ENCODE data around the gene FXN. TPM values are rescaled to one million over a fixed set of nuclear protein-coding genes. Genes with fewer than 3 reads are reported as not detected.

The FXN gene
- polyA plus RNA-seq, 1 of the 3 experiments (the other 2 are of a cell fraction), result 15.7 TPM

GRCh38 chr9:69013382-69013727 lies 22.2 kb upstream of the FXN start:
- no peaks in the 10 kb centered on the region for H4K20me1 ChIP-seq (ENCODE audit: insufficient read depth)
- ChIA-PET POLR2A (no interaction called here), CTCF (interaction anchor here (1.6 kb wide), 1 partner anchor 14 kb away, joined by 4 read pairs; no protein-coding TSS in a partner anchor)

GRCh38 chr9:69014013-69014412 lies 21.5 kb upstream of the FXN start, which contains the start of gene PRKACG:
TSS of gene PRKACG (minus strand) at chr9:69014113. CDS start at chr9:69014092, 21 bp downstream.
- Histone ChIP-seq H3F3A (replicated peaks; ENCODE audit: insufficient read depth) (no peaks in the 10 kb centered on the region), H3K9me2 (no peaks in the 10 kb centered on the region), H3K36me3 (replicated peaks in 1 of 2; ENCODE audit: control insufficient read depth in 1 of 2, insufficient read depth in 2 of 2, low read length in 1 of 2) (no peaks in the 10 kb centered on the region), H3K79me2 (ENCODE audit: insufficient read depth) (no peaks in the 10 kb centered on the region), H4K20me1 (ENCODE audit: insufficient read depth) (no peaks in the 10 kb centered on the region), H3K4me1 (ENCODE audit: control insufficient read depth in 1 of 2, insufficient read depth in 2 of 2, low read depth in 1 of 2, low read length in 1 of 2) (no peaks in the 10 kb centered on the region), H3K4me3 (ENCODE audit: low read depth in 2 of 2, low read length in 1 of 2) (no peak within 1 kb of the TSS), H3K9me3 (no peaks in the 10 kb centered on the region), H3K9ac (no peak within 1 kb of the TSS), H3K4me2 (no peak within 1 kb of the TSS), H3K27me3 (ENCODE audit: insufficient read depth) (peaks cover 46% of the 10 kb centered on the region), H3K27ac (ENCODE audit: low read depth in 2 of 2, low read length in 1 of 2) (no peak within 1 kb of the TSS), H2AFZ (ENCODE audit: low read depth) (no peak within 1 kb of the TSS)
- no peak for TF ChIP-seq GABPA (IDR thresholded peaks at IDR 0.05; ENCODE audit: low read depth)
- TF ChIP-seq CHD2 (IDR thresholded peaks at IDR 0.05; ENCODE audit: low read length, partially characterized antibody), result no peak
- TF ChIP-seq TAF1 (IDR thresholded peaks at IDR 0.05; ENCODE audit: borderline replicate concordance, low read depth, low read length), result no peak
- no peak for TF ChIP-seq EP300 (IDR thresholded peaks at IDR 0.05; ENCODE audit: borderline replicate concordance in 1 of 2, low read depth in 1 of 2, low read length in 1 of 2)
- TF ChIP-seq, protein P1, sequence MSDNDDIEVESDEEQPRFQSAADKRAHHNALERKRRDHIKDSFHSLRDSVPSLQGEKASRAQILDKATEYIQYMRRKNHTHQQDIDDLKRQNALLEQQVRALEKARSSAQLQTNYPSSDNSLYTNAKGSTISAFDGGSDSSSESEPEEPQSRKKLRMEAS (IDR thresholded peaks at IDR 0.05; ENCODE audit: low read depth), result no peak
- no peak for TF ChIP-seq TCF12 (IDR thresholded peaks at IDR 0.05)
- TF ChIP-seq RXRA (IDR thresholded peaks at IDR 0.05; ENCODE audit: borderline replicate concordance, low read depth), result no peak
- TF ChIP-seq USF2 (IDR thresholded peaks at IDR 0.05; ENCODE audit: borderline replicate concordance, low read depth, low read length), result no peak
- no peak for TF ChIP-seq NFIC (IDR thresholded peaks at IDR 0.05; ENCODE audit: borderline replicate concordance)
- no peak for TF ChIP-seq RAD21 (IDR thresholded peaks at IDR 0.05; ENCODE audit: low read length)
- ChIA-PET POLR2A (no interaction called here), CTCF (no interaction called here)
- DNase-seq, result no peak
- 69% methylated on average over 11 of the region's 29 CpGs for WGBS (ENCODE audit: low lambda C conversion rate)

More at GRCh38 chr9:69013382-69013727, 22.2 kb upstream of the FXN start:
- TF ChIP-seq SMC3 (IDR thresholded peaks at IDR 0.05; ENCODE audit: low read depth, low read length), result no peak
- TF ChIP-seq, protein P2, sequence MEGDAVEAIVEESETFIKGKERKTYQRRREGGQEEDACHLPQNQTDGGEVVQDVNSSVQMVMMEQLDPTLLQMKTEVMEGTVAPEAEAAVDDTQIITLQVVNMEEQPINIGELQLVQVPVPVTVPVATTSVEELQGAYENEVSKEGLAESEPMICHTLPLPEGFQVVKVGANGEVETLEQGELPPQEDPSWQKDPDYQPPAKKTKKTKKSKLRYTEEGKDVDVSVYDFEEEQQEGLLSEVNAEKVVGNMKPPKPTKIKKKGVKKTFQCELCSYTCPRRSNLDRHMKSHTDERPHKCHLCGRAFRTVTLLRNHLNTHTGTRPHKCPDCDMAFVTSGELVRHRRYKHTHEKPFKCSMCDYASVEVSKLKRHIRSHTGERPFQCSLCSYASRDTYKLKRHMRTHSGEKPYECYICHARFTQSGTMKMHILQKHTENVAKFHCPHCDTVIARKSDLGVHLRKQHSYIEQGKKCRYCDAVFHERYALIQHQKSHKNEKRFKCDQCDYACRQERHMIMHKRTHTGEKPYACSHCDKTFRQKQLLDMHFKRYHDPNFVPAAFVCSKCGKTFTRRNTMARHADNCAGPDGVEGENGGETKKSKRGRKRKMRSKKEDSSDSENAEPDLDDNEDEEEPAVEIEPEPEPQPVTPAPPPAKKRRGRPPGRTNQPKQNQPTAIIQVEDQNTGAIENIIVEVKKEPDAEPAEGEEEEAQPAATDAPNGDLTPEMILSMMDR (IDR thresholded peaks at IDR 0.05), result no peak
- TF ChIP-seq EP300 (IDR thresholded peaks at IDR 0.05; ENCODE audit: borderline replicate concordance in 1 of 2, low read depth in 1 of 2, low read length in 1 of 2), result no peak
- H3K27me3 ChIP-seq (ENCODE audit: insufficient read depth), result peaks cover 53% of the 10 kb centered on the region
- 64% methylated on average over 15 of the region's 26 CpGs for WGBS (ENCODE audit: low lambda C conversion rate)
- no peak overlapping the region for H3K27ac ChIP-seq (ENCODE audit: low read depth in 2 of 2, low read length in 1 of 2)
- H3K79me2 ChIP-seq (ENCODE audit: insufficient read depth), result no peaks in the 10 kb centered on the region
- DNase-seq, result no peak
- no peaks in the 10 kb centered on the region for H3K36me3 ChIP-seq (replicated peaks in 1 of 2; ENCODE audit: control insufficient read depth in 1 of 2, insufficient read depth in 2 of 2, low read length in 1 of 2)
- H3K4me2 ChIP-seq, result no peak overlapping the region
- no peaks in the 10 kb centered on the region for H3K9me2 ChIP-seq
- H3F3A ChIP-seq (replicated peaks; ENCODE audit: insufficient read depth), result no peaks in the 10 kb centered on the region
- H3K9me3 ChIP-seq, result no peaks in the 10 kb centered on the region
- H2AFZ ChIP-seq (ENCODE audit: low read depth), result no peak overlapping the region
- H3K4me1 ChIP-seq (ENCODE audit: control insufficient read depth in 1 of 2, insufficient read depth in 2 of 2, low read depth in 1 of 2, low read length in 1 of 2), result no peaks in the 10 kb centered on the region
- H3K4me3 ChIP-seq (ENCODE audit: low read depth in 2 of 2, low read length in 1 of 2), result no peak overlapping the region
- no peak overlapping the region for H3K9ac ChIP-seq
